BLaER1 treated with 17β-estradiol and CSF1 and Interleukin-3, amounts not matched to agents 10 nM and 100 nM (cell line): ENCODE data around the gene RAP1GDS1.

Source experiments
- H3K27ac ChIP-seq, 11 experiments: shearing (Covaris generic); formaldehyde crosslinking; 2 replicates each; pipeline ENCODE4 v1.8.1; 2022
- H3K27me3 ChIP-seq, 11 experiments: shearing (Covaris generic); formaldehyde crosslinking; 2 replicates each; pipeline ENCODE4 v1.8.1; 2022
- H3K36me3 ChIP-seq, 11 experiments: shearing (Covaris generic); formaldehyde crosslinking; 2 replicates each; pipeline ENCODE4 v1.8.1; 2022
- H3K4me1 ChIP-seq, 10 experiments: shearing (Covaris generic); formaldehyde crosslinking; 2 replicates each; pipeline ENCODE4 v1.8.1; 2022
- H3K4me2 ChIP-seq, 11 experiments: shearing (Covaris generic); formaldehyde crosslinking; 2 replicates each; pipeline ENCODE4 v1.8.1; 2022
- H3K4me3 ChIP-seq, 10 experiments: shearing (Covaris generic); formaldehyde crosslinking; 2 replicates each; pipeline ENCODE4 v1.8.1; 2022
- H3K9ac ChIP-seq, 11 experiments: shearing (Covaris generic); formaldehyde crosslinking; 2 replicates each; pipeline ENCODE4 v1.8.1; 2022
- H3K9me3 ChIP-seq, 11 experiments: shearing (Covaris generic); formaldehyde crosslinking; replicated peaks in 1 of 11; 2 replicates each; pipeline ENCODE4 v1.8.1; 2022
- H4K20me1 ChIP-seq, 11 experiments: shearing (Covaris generic); formaldehyde crosslinking; 2 replicates each; pipeline ENCODE4 v1.8.1; 2022
- Cebpa-rat ChIP-seq, 11 experiments: shearing (Covaris generic); IDR thresholded peaks; 2 replicates each; pipeline ENCODE4 v1.8.1; 2022

The RAP1GDS1 gene

DNA sequence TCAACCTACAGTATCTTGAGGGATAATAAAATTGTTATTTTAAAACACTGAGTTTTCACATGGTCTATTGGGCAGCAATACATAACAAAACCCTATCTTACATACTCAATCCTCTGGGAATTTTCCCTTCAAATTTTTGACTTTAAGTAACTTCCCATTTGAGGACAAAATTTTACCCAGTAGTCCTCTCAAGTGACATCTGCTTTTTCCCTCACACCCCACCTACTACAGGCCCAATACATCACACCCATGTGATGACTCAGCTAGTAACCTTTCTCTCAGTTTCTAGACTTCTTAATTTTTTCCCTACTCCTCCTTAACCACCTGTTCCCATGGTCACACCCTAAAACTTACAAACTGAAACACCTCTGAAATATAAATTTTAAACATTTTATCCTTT, 12.2 kb upstream of the RAP1GDS1 start:
- Histone ChIP-seq H3K27ac (no peak overlapping the region), H3K9me3 (no peaks in the 10 kb centered on the region), H3K36me3 (no peaks in the 10 kb centered on the region), H3K4me2 (no peak overlapping the region), H3K4me3 (no peak overlapping the region), H3K4me1 (peaks cover 0 to 7% (median 0%) of the 10 kb centered on the region in 10 experiments; a peak in 1 of 20 replicates), H4K20me1 (no peaks in the 10 kb centered on the region), H3K27me3 (no peaks in the 10 kb centered on the region), H3K9ac (no peak overlapping the region)
- no peak for TF ChIP-seq Cebpa-rat (IDR thresholded peaks at IDR 0.05)

DNA sequence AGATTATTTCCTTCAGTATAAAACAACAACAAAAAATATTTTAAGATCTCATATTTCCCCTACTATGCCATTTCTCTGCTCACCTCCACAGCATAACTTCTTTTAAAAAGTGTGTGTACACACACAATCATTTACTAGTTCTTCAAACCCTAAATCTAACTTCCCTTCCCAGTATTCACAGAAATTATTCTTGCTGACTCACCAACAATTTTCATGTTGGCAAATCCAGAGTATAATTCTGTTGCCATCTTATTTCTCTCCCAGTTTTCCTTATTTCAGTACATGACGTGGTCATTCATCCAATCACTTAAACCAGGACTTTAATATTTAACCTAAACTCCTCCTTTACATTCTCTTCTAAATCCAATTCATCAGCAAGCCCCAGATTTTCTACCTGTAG, 11.4 kb upstream of the RAP1GDS1 start:
- Histone ChIP-seq H3K4me3 (no peak overlapping the region), H3K4me1 (peaks cover 0 to 7% (median 0%) of the 10 kb centered on the region in 10 experiments; a peak in 1 of 20 replicates)
- no peak for TF ChIP-seq Cebpa-rat (IDR thresholded peaks at IDR 0.05)

DNA sequence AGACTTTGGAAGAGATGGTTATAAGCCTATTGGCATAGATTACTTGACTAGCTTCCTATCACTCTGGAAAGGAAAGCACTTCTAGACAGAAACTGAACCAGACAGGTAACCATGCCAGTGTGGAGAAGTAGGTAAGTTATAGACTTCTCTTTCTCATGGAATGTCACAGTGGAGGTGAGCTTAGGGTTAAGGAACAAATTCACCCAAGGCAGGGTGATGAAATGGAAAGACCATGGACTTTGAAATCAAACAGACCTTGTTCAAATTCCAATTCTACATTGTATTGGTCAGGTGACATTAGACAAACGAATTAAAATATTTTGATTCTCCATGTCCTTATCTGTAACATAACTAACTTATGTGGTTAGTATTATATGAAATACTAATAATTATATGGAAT, 7.7 kb upstream of the RAP1GDS1 start:
- H3K36me3 ChIP-seq = no peaks in the 10 kb centered on the region
- H3K4me2 ChIP-seq = no peak overlapping the region
- TF ChIP-seq Cebpa-rat (IDR thresholded peaks at IDR 0.05) = no peak
- no peak overlapping the region for H3K9ac ChIP-seq
- no peaks in the 10 kb centered on the region for H4K20me1 ChIP-seq
- no peaks in the 10 kb centered on the region for H3K27me3 ChIP-seq
- H3K27ac ChIP-seq = no peak overlapping the region
- no peak overlapping the region for H3K4me3 ChIP-seq
- no peaks in the 10 kb centered on the region for H3K9me3 ChIP-seq
- H3K4me1 ChIP-seq = peaks cover 0 to 7% (median 0%) of the 10 kb centered on the region in 10 experiments; a peak in 2 of 20 replicates

More for the DNA sequence above, 11.4 kb upstream of the RAP1GDS1 start:
- no peaks in the 10 kb centered on the region for H3K36me3 ChIP-seq
- no peaks in the 10 kb centered on the region for H4K20me1 ChIP-seq
- no peaks in the 10 kb centered on the region for H3K27me3 ChIP-seq
- H3K4me2 ChIP-seq = no peak overlapping the region
- H3K9ac ChIP-seq = no peak overlapping the region
- no peak overlapping the region for H3K27ac ChIP-seq
- no peaks in the 10 kb centered on the region for H3K9me3 ChIP-seq

DNA sequence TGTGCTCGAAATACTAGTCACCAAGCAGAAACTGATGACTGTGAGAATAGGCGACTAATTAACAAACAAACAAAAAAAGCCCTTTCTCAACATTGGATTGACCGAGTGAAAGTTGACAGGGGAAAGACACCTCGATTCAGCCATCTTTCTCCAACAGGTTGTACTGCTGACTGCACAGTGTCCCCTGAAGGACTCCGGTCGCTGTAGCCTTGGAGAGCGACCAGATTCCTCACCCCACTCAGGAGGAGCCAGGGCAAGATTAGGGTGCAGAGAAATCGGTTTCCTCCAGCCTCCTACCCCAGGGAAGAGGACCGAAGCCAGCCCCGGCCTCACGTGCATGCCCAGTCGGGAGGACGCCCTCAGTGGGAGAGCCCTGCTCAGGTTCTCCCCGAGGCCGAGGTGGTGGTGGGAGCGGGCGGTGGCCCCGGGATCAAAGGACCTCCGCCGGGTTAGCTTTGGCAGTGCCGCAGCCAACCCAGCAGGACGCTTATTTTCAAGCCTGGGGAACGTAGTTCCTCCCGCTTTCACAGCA, 1.1 kb upstream of the RAP1GDS1 start:
- Histone ChIP-seq H3K27me3 (no peaks in the 10 kb centered on the region), H3K9me3 (no peaks in the 10 kb centered on the region), H3K4me1 (peaks cover 21 to 32% (median 25%) of the 10 kb centered on the region in 10 experiments), H3K4me2 (peak overlapping the region; percentile 86 to 96 (median 90)), H3K9ac (peak overlapping the region; percentile 87 to 99 (median 93)), H3K36me3 (peaks cover 0 to 10% (median 0%) of the 10 kb centered on the region in 11 experiments; a peak in 4 of 22 replicates), H4K20me1 (peaks cover 7 to 31% (median 23%) of the 10 kb centered on the region in 11 experiments; a peak in 17 of 22 replicates), H3K4me3 (peak overlapping the region; percentile 70 to 99 (median 92)), H3K27ac (peak overlapping the region; percentile 88 to 97 (median 94))
- no peak for TF ChIP-seq Cebpa-rat (IDR thresholded peaks at IDR 0.05)

DNA sequence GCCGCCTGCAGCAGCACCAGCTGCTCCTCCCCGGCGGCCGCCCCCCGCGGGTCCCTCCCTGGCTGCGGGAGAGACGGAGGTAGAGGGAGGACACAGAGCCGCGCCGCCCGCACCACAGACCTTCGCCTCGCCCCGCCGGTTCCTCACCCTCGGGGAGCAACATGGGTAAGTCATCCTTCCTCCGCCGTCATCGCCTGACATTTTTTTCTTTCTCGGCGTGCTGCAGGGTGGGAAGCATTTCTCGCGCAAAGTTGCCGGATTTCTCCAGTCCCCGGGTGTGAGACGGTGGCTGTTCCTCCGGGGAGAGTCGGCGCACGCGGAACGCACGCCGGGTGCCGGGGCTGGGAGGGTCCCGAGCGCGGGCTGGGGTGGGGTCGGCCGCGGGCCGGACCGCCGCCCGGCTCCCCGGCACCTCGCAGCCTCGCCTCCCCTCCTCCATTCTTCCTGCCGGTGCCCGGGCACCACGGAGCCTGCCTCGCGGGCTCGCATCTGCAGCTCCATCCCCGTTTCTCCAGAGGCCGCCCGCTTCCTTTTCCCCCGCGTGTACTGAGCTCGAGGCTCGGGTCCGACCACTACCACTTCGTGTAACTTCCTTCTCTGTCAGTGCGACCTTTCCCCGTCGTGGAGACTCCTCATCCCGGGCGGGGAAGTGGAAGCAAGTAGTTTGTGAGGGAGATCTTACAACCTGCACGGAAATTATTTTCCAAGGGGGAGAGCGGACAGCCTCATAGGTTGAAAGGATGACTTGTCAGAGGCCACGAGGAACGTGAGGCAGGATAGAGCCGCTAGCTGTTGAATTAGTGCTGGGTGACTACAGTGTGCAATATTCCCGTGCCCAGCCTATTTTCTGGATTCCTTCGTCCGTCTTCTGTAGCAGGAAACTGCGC, 464 bp downstream of the RAP1GDS1 start:
- no peak for TF ChIP-seq Cebpa-rat (IDR thresholded peaks at IDR 0.05)
- Histone ChIP-seq H3K36me3 (peaks cover 0 to 10% (median 1%) of the 10 kb centered on the region in 11 experiments; a peak in 5 of 22 replicates), H3K4me2 (peak overlapping the region; percentile 76 to 96 (median 88)), H3K4me1 (peaks cover 21 to 32% (median 25%) of the 10 kb centered on the region in 10 experiments), H3K27ac (peak overlapping the region; percentile 34 to 95 (median 88); a peak in 21 of 22 replicates), H3K27me3 (no peaks in the 10 kb centered on the region), H3K9ac (peak overlapping the region; percentile 81 to 99 (median 90)), H3K4me3 (peak overlapping the region; percentile 70 to 99 (median 92)), H3K9me3 (peaks cover 0 to under 1% (median 0%) of the 10 kb centered on the region in 11 experiments; a peak in 2 of 22 replicates), H4K20me1 (peaks cover 7 to 44% (median 29%) of the 10 kb centered on the region in 11 experiments; a peak in 17 of 22 replicates)

DNA sequence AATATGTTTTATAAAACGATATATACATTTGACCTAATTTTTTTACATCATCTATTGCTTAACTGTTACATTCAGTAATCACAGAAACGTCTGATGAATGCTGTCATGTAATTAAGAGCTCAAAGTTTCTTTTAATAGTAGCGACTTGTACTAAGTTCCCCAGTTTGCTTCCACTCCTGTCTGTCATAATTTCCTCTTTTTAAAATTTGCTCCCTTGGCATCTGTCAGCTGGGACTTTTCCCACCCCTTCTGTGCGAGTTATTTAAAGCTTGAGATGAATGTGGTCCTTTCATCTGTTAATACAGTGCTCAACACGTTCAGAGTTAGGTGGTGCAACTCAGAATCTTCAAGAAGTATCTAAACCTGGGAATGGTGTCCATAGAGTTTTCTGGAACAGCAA, 1.2 kb downstream of the RAP1GDS1 start:
- Histone ChIP-seq H3K36me3 (peaks cover 3 to 18% (median 9%) of the 10 kb centered on the region in 11 experiments; a peak in 17 of 22 replicates), H3K27ac (peak overlapping the region in 10 of 11 experiments; percentile 73 to 95 (median 88); a peak in 19 of 22 replicates), H3K4me3 (peak overlapping the region; percentile 70 to 99 (median 92)), H3K4me1 (peaks cover 21 to 32% (median 25%) of the 10 kb centered on the region in 10 experiments), H3K4me2 (peak overlapping the region; percentile 76 to 96 (median 88)), H3K27me3 (no peaks in the 10 kb centered on the region), H4K20me1 (peaks cover 7 to 52% (median 35%) of the 10 kb centered on the region in 11 experiments; a peak in 17 of 22 replicates), H3K9ac (peak overlapping the region; percentile 81 to 99 (median 90); a peak in 21 of 22 replicates), H3K9me3 (peaks cover 4 to 8% (median 6%) of the 10 kb centered on the region in 11 experiments; a peak in 19 of 22 replicates)
- no peak for TF ChIP-seq Cebpa-rat (IDR thresholded peaks at IDR 0.05)

DNA sequence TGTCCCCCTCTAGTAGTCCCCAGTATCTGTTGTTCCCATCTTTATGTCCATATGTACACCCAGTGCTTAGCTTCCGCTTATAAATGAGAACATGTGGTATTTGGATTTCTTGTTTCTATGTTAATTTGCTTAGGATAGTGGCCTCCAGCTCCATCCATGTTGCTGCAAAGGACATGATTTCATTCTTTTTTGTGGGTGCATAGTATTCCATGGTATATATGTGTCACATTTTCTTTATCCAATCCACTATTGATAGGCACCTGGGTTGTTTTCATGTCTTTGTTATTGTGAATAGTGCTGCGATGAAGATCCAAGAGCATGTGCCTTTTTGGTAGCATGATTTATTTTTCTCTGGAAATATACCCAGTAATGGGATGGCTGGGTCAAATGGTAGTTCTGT, 6.3 kb downstream of the RAP1GDS1 start:
- Histone ChIP-seq H3K9ac (no peak overlapping the region), H3K4me3 (no peak overlapping the region), H3K27ac (no peak overlapping the region), H3K36me3 (peaks cover 32 to 62% (median 52%) of the 10 kb centered on the region in 11 experiments), H3K9me3 (peaks cover 19 to 49% (median 42%) of the 10 kb centered on the region in 11 experiments), H3K4me1 (peaks cover 8 to 16% (median 13%) of the 10 kb centered on the region in 10 experiments; a peak in 19 of 20 replicates), H3K4me2 (no peak overlapping the region), H3K27me3 (no peaks in the 10 kb centered on the region), H4K20me1 (peaks cover 5 to 94% (median 40%) of the 10 kb centered on the region in 11 experiments; a peak in 17 of 22 replicates)
- no peak for TF ChIP-seq Cebpa-rat (IDR thresholded peaks at IDR 0.05)

DNA sequence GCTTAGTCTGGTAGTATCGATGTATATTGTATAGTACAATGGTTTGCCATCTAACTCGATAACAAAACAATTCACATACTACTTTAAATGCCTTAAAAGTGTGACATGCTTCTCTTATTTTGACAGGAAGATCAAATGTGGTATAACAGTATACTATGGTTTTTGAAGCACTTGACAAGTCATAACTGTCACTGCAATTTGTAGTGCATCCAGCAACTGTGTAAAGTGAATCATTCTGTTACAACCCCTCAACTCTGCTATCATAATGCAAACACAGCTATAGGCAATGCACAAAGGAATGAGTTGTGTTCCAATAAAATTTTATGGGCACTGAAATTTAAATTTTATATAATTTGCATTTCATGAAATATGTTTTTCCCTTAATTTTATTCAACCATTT, 14.0 kb downstream of the RAP1GDS1 start:
- peaks cover 30 to 69% (median 45%) of the 10 kb centered on the region in 11 experiments for H3K36me3 ChIP-seq
- no peak overlapping the region for H3K4me2 ChIP-seq
- no peaks in the 10 kb centered on the region for H3K27me3 ChIP-seq
- no peaks in the 10 kb centered on the region for H3K4me1 ChIP-seq
- H4K20me1 ChIP-seq = peaks cover 0 to 79% (median 19%) of the 10 kb centered on the region in 11 experiments; a peak in 11 of 22 replicates
- H3K27ac ChIP-seq = no peak overlapping the region
- TF ChIP-seq Cebpa-rat (IDR thresholded peaks at IDR 0.05) = no peak
- H3K4me3 ChIP-seq = no peak overlapping the region
- H3K9ac ChIP-seq = no peak overlapping the region
- peaks cover 44 to 81% (median 72%) of the 10 kb centered on the region in 11 experiments for H3K9me3 ChIP-seq
